ENCODE data around the gene CLCNKB. TPM values are rescaled to one million over a fixed set of nuclear protein-coding genes. Genes with fewer than 3 reads are reported as not detected.
"Not testable (repeated sequence)": the region's sequence is repeated elsewhere in the genome, so short reads cannot be mapped to it uniquely, and the experiment has no call there.

CLCNKB gene
- total RNA-seq: 0.34 TPM in 1 of 2 replicates, not detected in the other

DNA sequence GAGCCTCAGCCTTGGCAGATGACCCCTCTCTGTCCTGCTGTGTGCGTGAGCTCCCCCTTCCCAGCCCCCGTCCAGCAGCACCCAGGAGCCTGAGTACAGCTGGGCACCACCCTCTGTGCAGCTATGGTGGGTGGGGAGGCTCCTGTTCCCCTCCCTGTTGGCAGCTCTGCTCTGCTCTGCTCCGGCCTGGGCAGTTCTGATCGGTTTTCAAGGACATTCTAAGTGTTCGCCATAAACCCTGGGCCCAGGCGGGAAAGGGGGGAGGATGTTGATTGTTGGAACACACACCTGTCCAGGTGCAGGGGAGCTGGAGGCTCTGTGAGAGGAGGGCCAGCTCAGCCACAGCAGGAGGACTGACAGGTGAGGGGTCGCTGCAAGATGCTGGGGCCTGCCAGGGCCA lies at the start of gene CLCNKB:
Gene CLCNKB, plus strand, starts transcription at position 262 of the 400 bp plus-strand sequence. CDS start 711 bp downstream, outside the sequence.
- no peak for DNase-seq

- DNase-seq: no peak
These were observed 49.5 kb upstream of the CLCNKB start for GRCh38 chr1:15994081-15994480.

- peak; percentile 87 for DNase-seq
These were observed 48.8 kb upstream of the CLCNKB start for GRCh38 chr1:15994590-15995351.

GRCh38 chr1:15997076-15997585 lies 46.5 kb upstream of the CLCNKB start:
- DNase-seq: no peak

GRCh38 chr1:15997637-15998280 lies 45.8 kb upstream of the CLCNKB start:
- DNase-seq: no peak

DNA sequence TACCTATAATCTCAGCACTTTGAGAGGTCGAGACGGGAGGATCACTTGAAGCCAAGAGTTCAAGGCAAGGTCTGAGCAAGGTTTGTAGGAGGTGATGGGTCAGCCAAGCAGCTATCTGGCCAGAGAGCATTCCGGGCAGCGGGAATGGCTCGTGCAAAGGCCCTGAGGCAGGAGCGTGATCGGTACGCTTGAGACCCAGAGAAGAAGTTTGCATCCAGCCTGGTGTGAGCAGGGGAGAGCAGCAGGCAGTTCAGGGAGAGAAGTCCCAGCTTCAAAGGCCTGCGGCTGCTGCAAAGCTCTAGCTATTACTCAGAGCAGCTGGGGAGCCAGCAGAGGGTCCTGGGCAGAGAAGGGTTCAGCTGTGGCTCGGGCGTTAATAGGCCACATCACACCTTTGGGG lies 44.7 kb upstream of the CLCNKB start:
- no peak for DNase-seq

DNA sequence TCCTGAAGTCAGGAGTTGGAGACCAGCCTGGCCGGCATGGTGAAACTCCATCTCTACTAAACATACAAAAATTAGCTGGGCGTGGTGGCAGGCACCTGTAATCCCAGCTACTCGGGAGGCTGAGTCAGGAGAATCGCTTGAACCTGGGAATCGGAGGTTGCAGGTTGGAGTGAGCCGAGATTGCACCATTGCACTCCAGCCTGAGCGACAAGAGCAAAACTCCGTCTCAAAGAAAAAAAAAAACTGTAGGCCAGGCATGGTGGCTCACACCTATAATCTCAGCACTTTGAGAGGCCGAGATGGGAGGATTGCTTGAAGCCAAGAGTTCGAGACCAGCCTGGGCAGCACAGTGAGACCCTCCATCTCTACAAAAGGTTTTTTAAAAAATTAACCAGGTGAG lies 42.3 kb upstream of the CLCNKB start:
- DNase-seq: not testable (repeated sequence)

DNA sequence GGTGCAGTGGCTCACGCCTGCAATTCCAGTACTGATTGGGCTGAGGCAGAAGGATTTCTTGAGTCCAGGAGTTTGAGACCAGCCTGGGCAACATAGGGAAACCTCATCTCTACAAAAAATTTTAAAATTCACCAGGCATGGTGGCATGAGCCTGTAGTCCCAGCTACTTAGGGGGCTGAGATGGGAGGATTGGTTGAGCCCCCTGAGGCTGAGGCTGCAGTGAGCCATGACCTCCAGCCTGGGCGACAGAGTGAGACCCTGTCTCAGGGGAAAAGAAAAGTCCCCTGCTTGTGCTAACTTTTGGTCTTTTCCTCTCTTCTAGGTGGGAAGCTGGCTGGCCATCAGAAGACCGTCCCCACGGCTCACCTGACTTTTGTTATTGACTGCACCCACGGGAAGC lies 38.0 kb upstream of the CLCNKB start:
- no peak for DNase-seq

DNA sequence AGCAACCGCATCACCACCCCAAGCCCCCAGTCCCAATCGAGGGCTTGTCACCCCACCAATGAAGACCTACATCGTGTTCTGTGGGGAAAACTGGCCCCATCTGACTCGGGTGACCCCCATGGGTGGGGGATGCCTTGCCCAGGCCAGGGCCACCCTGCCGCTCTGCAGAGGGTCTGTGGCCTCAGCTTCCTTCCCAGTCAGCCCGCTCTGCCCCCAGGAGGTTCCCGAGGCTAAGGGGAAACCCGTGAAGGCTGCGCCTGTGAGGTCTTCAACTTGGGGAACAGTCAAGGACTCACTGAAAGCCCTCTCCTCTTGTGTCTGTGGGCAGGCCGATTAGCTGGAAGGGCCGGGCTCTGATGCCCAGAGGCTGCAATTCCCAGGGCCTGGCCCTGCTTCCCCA lies 37.6 kb upstream of the CLCNKB start:
- no peak for DNase-seq

- DNase-seq: no peak
These were observed 36.8 kb upstream of the CLCNKB start for GRCh38 chr1:16006552-16007485.

DNA sequence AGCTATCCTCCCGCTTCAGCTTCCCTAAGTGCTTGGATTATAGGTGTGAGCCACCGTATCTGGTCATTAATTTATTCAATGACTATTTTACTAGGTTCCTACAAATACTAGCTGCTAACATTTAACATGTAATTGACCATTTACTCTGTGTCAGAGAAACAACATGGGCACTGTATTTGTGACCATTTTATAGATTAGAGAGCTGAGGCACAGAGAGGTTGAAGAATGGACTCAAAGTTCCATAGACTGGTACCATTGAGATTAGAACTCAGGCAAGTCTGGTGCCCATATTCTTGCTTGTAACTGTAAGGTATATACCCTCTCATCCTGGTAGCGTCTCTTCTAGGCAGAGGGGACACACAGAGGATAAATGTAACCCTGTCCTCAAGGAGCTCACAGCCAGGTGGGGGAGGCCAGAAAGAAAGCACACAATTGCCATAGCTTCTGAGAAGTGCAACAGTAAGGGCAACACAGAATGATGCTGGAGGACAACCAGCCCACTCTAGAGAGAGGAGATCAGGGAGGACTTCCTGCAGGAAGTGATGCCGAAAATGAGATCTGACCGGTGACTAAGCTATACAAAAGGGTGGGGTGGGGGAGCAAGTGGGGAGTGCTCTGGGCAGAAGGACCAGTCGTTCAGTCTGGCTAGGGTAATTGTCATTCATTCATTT lies 35.8 kb upstream of the CLCNKB start:
- no peak for DNase-seq

DNA sequence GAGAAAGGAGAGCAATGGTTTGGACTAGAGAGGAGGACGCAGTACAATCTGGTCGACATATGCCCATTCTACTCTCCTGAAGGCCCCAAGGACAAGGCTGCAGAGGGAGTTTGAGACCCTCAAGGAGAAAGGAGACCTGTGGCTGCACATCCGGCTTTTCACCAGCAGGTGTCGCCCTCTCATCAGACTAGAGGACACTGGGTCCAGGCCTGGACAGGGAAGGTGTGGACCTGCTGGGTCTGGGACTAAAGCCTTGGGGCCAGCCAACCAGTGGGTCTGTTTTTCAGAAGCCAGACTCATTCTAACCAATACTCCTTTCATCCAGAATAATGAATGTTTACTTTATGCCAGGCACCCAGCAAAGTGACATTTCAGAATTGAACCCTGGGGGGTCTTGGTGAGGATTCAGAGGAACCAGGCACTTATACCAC lies 34.5 kb upstream of the CLCNKB start:
- DNase-seq: peak; percentile 86

DNA sequence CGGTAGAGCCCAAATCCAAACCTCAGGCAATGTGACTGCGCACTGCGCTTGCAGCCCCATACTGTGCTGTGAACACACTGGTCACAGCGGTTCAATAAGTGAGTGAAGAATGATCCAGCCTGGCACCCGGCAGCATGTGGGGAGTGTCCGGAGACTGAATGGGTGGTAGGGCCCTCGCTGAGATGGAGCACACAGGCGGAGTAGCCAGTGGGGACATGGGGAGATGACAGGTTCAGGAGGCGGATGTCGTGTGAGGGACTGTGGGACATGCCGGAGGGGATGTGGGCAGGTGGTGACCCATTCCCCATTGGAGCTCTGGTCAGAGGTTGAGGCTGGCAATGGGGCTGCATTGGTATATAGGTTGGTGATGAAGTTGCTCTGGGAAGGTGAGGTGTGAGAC lies 33.9 kb upstream of the CLCNKB start:
- DNase-seq: no peak

- no peak for DNase-seq
These were observed 32.7 kb upstream of the CLCNKB start for GRCh38 chr1:16010837-16011236.

DNA sequence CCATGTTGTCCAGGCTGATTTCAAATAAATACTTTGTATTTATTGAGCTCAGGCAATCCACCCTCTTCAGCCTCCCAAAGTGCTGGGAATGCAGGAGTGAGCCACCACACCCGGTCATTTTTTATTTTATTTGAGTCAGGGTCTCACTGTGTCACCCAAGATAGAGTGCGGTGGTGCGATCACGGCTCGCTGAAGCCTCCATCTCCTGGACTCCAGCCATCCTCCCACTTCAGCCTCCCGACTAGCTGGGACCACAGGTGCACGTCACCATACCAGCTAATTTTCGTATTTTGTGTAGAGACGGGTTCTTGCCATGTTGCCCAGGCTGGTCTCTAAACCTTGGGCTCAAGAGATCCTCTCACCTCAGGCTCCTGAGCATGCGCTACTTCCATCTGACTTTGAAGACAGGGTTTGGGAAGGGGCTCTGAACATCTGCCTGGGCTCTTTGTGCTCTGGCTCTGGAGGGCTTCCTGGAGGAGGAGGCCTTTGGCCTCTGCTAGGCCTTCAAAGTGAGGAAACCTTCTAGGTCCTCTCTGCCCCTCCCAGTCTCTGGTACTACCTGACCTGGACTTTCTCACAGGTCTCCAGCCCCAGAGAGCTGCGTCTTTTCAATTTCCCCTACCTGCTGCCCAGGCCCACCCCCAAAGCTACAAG lies 31.5 kb upstream of the CLCNKB start:
- DNase-seq: no peak

DNA sequence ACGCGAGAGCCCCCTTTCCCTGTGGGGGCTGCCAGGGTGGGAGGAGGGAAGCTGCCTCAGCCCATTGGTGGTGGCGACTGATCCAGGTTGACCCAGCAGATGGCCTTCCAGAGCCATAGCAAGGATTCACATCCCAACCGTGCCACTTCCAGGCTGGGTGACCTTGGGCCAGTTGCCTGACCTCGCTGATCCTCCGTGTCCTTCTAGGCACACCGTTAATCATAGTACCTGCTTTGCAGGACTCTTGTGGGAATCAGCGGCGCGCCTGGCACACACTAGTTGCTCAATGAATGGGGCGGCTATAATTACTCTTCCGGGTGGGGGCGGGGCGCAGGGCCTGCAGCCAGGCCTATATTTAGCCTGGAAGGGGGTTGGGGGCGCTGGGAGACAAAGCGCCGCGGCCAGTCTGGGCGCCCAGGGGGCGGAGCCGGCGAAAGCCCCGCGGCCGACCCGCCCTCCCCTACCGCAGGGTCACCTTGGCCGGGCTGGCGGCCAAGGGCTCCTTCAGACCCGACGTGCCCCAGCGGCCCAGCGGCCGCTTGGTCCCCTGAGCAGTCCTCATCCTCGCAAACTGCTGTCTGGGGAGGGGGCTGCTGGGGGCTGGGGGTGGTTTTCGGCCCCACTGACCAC lies 30.9 kb upstream of the CLCNKB start:
- peak; percentile 52 for DNase-seq

GRCh38 chr1:16013220-16013907 lies 30.2 kb upstream of the CLCNKB start:
- peak; percentile 67 for DNase-seq

DNA sequence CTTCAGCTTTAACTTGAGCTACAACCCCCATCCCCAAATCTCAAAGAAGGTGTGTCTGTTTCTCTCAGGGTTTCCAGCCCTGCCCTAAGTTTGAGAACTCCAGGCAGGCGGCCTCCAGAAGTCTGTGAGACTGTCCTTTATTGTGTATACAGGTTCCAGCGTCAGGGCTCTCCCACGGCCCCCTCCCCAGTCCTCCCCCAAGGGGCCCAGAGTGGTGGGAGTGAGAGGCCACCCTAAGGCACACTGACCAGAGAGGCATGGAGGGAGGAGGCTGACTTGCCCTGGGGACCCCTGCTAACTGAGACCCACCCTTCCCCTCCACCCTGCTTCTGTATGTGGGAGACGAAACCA lies 29.7 kb upstream of the CLCNKB start:
- no peak for DNase-seq

DNA sequence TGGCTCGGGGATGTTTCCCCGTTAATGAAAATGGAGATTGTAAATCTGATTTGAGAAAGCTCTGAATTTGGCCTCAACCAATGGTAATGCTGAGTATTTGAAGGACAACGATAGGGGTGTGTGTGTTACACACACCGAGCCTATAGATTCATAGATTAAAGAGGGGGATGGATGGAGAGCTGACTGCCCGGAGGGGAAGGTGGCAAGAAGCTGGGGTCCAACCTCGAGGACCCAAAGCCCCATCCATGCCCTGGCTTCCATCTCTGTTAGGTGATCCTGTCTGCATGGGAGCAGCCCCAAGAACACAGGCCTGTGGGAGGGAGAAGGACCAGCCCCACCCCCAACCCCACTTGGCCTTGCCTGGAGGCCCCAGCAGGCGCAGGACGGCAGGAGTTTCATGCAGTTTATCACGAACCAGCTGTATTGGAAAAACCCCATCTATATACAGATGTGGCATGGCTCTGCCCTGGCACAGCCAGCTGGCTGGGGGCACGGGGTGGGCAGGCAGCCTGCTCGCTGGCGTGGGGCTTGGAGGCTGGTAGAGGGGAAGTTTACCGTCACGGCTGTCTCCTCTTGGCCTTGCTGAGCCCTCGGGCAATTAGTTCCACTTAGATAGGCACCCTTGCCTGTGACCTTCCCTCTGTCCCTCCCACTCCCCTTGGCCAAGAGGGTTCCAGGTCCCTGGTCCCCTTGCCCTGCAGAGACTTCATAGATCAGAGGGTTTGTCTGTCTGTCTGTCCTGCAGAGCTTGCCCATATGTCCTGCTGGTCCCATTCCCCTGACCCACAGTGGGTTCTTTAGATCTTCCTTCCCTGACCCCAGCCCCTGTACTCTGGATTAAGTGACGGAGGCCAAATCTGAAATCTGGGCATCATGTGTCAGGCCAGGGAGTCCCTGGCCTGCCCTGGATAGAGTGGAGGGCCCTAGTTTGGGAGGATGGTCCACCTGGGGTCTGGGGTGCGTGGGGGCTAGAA lies 28.8 kb upstream of the CLCNKB start:
- DNase-seq: no peak

DNA sequence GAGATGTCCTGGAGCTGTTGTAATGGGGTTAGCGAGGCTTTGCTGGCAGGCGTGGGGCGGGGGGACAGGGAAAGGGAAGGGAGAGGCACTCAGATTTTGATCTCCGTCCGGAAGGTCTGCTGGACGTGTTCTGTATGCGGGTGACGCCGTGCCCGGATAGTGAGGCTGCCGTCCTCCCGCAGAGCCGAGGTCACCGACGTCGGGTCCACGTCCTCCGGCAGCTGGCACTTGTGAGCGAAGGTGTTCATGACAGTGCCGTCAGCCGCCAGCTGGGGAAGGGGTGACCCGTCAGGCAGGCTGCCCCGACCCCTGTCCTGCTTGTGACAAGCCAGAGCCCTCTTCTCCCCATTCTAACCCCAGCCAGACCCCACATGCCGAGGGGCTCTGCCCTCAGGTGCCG lies 28.1 kb upstream of the CLCNKB start:
- no peak for DNase-seq
